HCT116 (cell line): Measurements from ENCODE around the gene TFF3.

Experiments used
- ATF3 ChIP-seq: IDR thresholded peaks from 2 replicates; pipeline ENCODE4 v1.6.1; 2012
- TF ChIP-seq, protein P1 (sequence below), 3 experiments: fragments of 200-600 bp in 1 of 3; sonication (generic) in 1 of 3; IDR thresholded peaks in 2 of 3; conservative IDR thresholded peaks in 1 of 3; 2 replicates each; pipeline ENCODE4 v1.5.1; 2012 to 2017; ENCODE audit warnings: low read depth in 2 of 3, low read length in 2 of 3, antibody characterized with exemption in 1 of 3, borderline replicate concordance in 1 of 3, control low read depth in 1 of 3, mild to moderate bottlenecking in 1 of 3, mixed read lengths in 1 of 3, mixed run types in 1 of 3, moderate library complexity in 1 of 3; ENCODE audit not compliant: insufficient read depth in 1 of 3

DNA sequence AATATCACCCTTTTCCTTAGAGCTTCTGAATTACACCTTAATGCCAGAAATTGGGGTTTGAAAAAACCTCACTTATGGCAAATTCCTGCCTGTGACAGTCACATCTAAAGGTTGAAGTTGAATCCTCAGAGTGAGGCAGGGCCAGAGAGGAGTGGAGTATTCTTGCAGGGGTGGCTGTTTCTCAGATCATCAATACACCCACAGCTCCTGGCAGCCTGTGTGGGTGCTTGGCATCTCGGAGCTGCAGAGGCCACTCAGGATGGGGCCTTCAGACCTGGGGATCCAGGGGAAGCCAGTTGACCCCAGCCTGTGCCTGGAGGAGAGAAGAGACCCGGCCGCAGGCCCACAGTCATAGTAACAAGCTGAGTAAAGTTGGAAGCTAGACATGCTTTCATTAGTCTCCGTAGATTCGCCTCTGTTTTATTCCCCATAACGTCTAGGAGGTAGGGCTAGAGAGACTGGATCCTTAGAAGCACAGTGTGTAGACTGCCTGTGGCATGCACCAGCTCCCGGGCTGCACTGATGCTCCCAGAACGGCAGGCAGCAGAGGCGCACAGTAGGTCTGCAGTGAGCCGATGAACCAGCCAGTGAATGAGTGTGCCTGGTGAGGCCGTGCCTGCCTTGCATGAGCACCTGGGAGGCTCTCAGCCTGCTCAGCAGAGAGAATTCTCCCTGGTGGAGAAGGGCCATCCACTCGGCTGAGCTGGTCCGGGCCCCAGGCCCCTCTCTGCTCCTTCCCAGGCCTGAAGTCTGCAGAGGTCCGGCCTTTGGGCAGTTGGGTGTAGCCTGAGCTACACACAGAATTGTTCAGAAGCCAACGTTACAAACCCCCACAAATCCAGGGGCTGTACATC is 42.9 kb downstream of the TFF3 start:
- no peak for TF ChIP-seq ATF3
- TF ChIP-seq, protein P1, sequence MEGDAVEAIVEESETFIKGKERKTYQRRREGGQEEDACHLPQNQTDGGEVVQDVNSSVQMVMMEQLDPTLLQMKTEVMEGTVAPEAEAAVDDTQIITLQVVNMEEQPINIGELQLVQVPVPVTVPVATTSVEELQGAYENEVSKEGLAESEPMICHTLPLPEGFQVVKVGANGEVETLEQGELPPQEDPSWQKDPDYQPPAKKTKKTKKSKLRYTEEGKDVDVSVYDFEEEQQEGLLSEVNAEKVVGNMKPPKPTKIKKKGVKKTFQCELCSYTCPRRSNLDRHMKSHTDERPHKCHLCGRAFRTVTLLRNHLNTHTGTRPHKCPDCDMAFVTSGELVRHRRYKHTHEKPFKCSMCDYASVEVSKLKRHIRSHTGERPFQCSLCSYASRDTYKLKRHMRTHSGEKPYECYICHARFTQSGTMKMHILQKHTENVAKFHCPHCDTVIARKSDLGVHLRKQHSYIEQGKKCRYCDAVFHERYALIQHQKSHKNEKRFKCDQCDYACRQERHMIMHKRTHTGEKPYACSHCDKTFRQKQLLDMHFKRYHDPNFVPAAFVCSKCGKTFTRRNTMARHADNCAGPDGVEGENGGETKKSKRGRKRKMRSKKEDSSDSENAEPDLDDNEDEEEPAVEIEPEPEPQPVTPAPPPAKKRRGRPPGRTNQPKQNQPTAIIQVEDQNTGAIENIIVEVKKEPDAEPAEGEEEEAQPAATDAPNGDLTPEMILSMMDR (IDR thresholded peaks at IDR 0.05 in 2 of 3, conservative IDR thresholded peaks at IDR 0.05 in 1 of 3; ENCODE audit: borderline replicate concordance in 1 of 3, insufficient read depth in 1 of 3, low read depth in 2 of 3, low read length in 2 of 3): no peak
